Measurements from ENCODE around the gene SINHCAF. TPM values are rescaled to one million over a fixed set of nuclear protein-coding genes. Genes with fewer than 3 reads are reported as not detected.

Gene SINHCAF
- total RNA-seq, 1 donor from 2014 or later, result 157 TPM

GRCh38 chr12:31362759-31363415, 36.9 kb upstream of the SINHCAF start:
- Mint-ChIP-seq H3K36me3 (ENCODE audit: low read depth) (no peaks in the 10 kb centered on the region), H3K4me3 (peak overlapping the region; percentile 58), H3K9me3 (no peaks in the 10 kb centered on the region), H3K4me1 (peaks cover 19% of the 10 kb centered on the region), H3K27ac (peak overlapping the region; percentile 47), H3K27me3 (no peaks in the 10 kb centered on the region)
- no peak for TF ChIP-seq CTCF (IDR thresholded peaks at IDR 0.05)
- DNase-seq, result no peak
- peak; percentile 81 for ATAC-seq (ENCODE audit: low read depth)
- intact Hi-C loops (cut with micrococcal nuclease), result loop anchor here (1.0 to 10.0 kb wide), 4 partner anchors 36 to 248 kb away; partner anchors contain the start of gene SINHCAF
- ChIA-PET POLR2A (interaction anchor here (0.6 to 2.4 kb wide), 7 partner anchors 9 to 606 kb away, joined by 3 to 11 read pairs (median 4); partner anchors contain the start of gene SINHCAF), CTCF (interaction anchor here (0.9 to 2.5 kb wide), 4 partner anchors 91 to 122 kb away, joined by 3 to 16 read pairs (median 8); no protein-coding TSS in a partner anchor)

GRCh38 chr12:31362115-31362758, 36.3 kb upstream of the SINHCAF start:
- CTCF ChIA-PET, result interaction anchor here (0.9 to 2.5 kb wide), 3 partner anchors 90 to 111 kb away, joined by 3 to 16 read pairs (median 14); no protein-coding TSS in a partner anchor
- H3K4me3 Mint-ChIP-seq, result peak overlapping the region; percentile 58
- no peak for TF ChIP-seq CTCF (IDR thresholded peaks at IDR 0.05)
- no peaks in the 10 kb centered on the region for H3K9me3 Mint-ChIP-seq
- ATAC-seq (ENCODE audit: low read depth) (peak; percentile 25), DNase-seq (no peak)
- H3K4me1 Mint-ChIP-seq, result peaks cover 19% of the 10 kb centered on the region
- POLR2A ChIA-PET, result interaction anchor here (0.6 to 2.4 kb wide), 4 partner anchors 8 to 607 kb away, joined by 3 to 5 read pairs (median 3); partner anchors contain the start of gene SINHCAF
- intact Hi-C loops (cut with micrococcal nuclease), result loop anchor here (2.0 to 10.0 kb wide), 3 partner anchors 35 to 247 kb away; partner anchors contain the start of gene SINHCAF
- H3K27me3 Mint-ChIP-seq, result no peaks in the 10 kb centered on the region
- no peaks in the 10 kb centered on the region for H3K36me3 Mint-ChIP-seq (ENCODE audit: low read depth)
- H3K27ac Mint-ChIP-seq, result peak overlapping the region; percentile 47

GRCh38 chr12:31361730-31362114, 35.8 kb upstream of the SINHCAF start:
- intact Hi-C loops (cut with micrococcal nuclease), result loop anchor here (2.0 to 10.0 kb wide), 3 partner anchors 35 to 247 kb away; partner anchors contain the start of gene SINHCAF
- H3K36me3 Mint-ChIP-seq (ENCODE audit: low read depth), result no peaks in the 10 kb centered on the region
- H3K27ac Mint-ChIP-seq, result no peak overlapping the region
- ChIA-PET POLR2A (interaction anchor here (0.5 to 2.4 kb wide), 2 partner anchors 36 to 244 kb away, joined by 4 to 5 read pairs; partner anchors contain the start of gene SINHCAF), CTCF (interaction anchor here (2.0 to 2.5 kb wide), 2 partner anchors 90 to 111 kb away, joined by 14 to 16 read pairs; no protein-coding TSS in a partner anchor)
- no peaks in the 10 kb centered on the region for H3K9me3 Mint-ChIP-seq
- peaks cover 19% of the 10 kb centered on the region for H3K4me1 Mint-ChIP-seq
- ATAC-seq (ENCODE audit: low read depth) (no peak), DNase-seq (no peak)
- TF ChIP-seq CTCF (IDR thresholded peaks at IDR 0.05), result no peak
- H3K4me3 Mint-ChIP-seq, result no peak overlapping the region
- no peaks in the 10 kb centered on the region for H3K27me3 Mint-ChIP-seq

GRCh38 chr12:31355747-31356107, 29.8 kb upstream of the SINHCAF start:
- Mint-ChIP-seq H3K4me3 (no peak overlapping the region), H3K27me3 (no peaks in the 10 kb centered on the region), H3K36me3 (ENCODE audit: low read depth) (no peaks in the 10 kb centered on the region), H3K27ac (no peak overlapping the region), H3K9me3 (no peaks in the 10 kb centered on the region), H3K4me1 (peaks cover 10% of the 10 kb centered on the region)
- intact Hi-C loops (cut with micrococcal nuclease), result no loop called here
- POLR2A ChIA-PET, result no interaction called here
- no peak for ATAC-seq (ENCODE audit: low read depth)
- CTCF ChIA-PET, result no interaction called here
- no peak for TF ChIP-seq CTCF (IDR thresholded peaks at IDR 0.05)
- DNase-seq, result no peak

Measured in activated B cell treated with CpG ODN at 0.5 μM for 24 hours (primary cell).